H1 (cell line): ENCODE results near the gene KLHL26. TPM values are rescaled to one million over a fixed set of nuclear protein-coding genes. Genes with fewer than 3 reads are reported as not detected.

Experiments
- CTCF ChIA-PET: fragments of 300-600 bp; sonication (Branson Sonifier 250); formaldehyde crosslinking; loops from one replicate; lab custom pipeline; 2021; ENCODE audit not compliant: partially characterized antibody; lab: Charles Lee
- POLR2A ChIA-PET: fragments of 300-600 bp; sonication (Branson Sonifier 250); formaldehyde crosslinking; loops from one replicate; lab custom pipeline; 2021; ENCODE audit warnings: inconsistent platforms; ENCODE audit not compliant: partially characterized antibody; lab: Charles Lee
- DNase-seq, 2 experiments: peaks; one replicate each; pipeline versions ENCODE4 v3.0.0 to v3.0.0-alpha.2; 2010 to 2022; ENCODE audit warnings: low spot score in 2 of 2, low read depth in 1 of 2, mixed read lengths in 1 of 2
- FAIRE-seq: peaks from 2 replicates; lab custom pipeline; 2011; peaks lifted over from hg19 to GRCh38; lab: Jason Lieb, UNC
- H2AFZ ChIP-seq: 2 replicates; pipeline ENCODE4 v1.8.1; 2012; ENCODE audit warnings: low read length, inconsistent platforms
- H2AK5ac ChIP-seq: 2 replicates; pipeline ENCODE4 v1.6.1; 2013; ENCODE audit warnings: low read depth, low read length
- H2BK120ac ChIP-seq: replicated peaks from 2 replicates; pipeline ENCODE3; 2013; ENCODE audit warnings: low read depth, low read length, inconsistent platforms
- H2BK12ac ChIP-seq: 2 replicates; pipeline ENCODE4 v1.6.1; 2013; ENCODE audit warnings: low read depth, low read length
- H2BK15ac ChIP-seq: 2 replicates; pipeline ENCODE4 v1.6.1; 2013; ENCODE audit warnings: low read length
- H2BK20ac ChIP-seq: 2 replicates; pipeline ENCODE4 v1.6.1; 2013; ENCODE audit warnings: low read length
- H2BK5ac ChIP-seq: 2 replicates; pipeline ENCODE4 v1.6.1; 2013; ENCODE audit warnings: low read depth, low read length
- H3K14ac ChIP-seq: 2 replicates; pipeline ENCODE4 v1.6.1; 2013; ENCODE audit warnings: inconsistent platforms; ENCODE audit not compliant: insufficient read length
- H3K18ac ChIP-seq: 2 replicates; pipeline ENCODE4 v1.6.1; 2013; ENCODE audit warnings: low read length; ENCODE audit errors: extremely low read depth
- H3K23ac ChIP-seq: 2 replicates; pipeline ENCODE4 v1.6.1; 2013; ENCODE audit warnings: inconsistent platforms; ENCODE audit not compliant: insufficient read length
- H3K23me2 ChIP-seq: 2 replicates; pipeline ENCODE4 v1.6.1; 2013; ENCODE audit warnings: low read depth, low read length
- H3K27ac ChIP-seq: 2 replicates; pipeline ENCODE4 v1.6.1; 2011; ENCODE audit warnings: low read depth, low read length, inconsistent platforms
- H3K27me3 ChIP-seq, 4 experiments: replicated peaks in 1 of 4; 1 replicate in 1 of 4; 2 replicates in 3 of 4; pipeline versions ENCODE4 v1.6.1 to v1.8.1; 2011 to 2013; ENCODE audit warnings: low read length in 3 of 4, mild to moderate bottlenecking in 3 of 4, inconsistent platforms in 2 of 4, mixed read lengths in 2 of 4, moderate library complexity in 1 of 4; ENCODE audit not compliant: control insufficient read depth in 3 of 4, insufficient read depth in 3 of 4; ENCODE audit errors: extremely low read depth in 1 of 4
- H3K36me3 ChIP-seq, 4 experiments: 2 replicates each; pipeline versions ENCODE4 v1.6.1 to v1.8.1; 2011 to 2013; ENCODE audit warnings: mild to moderate bottlenecking in 4 of 4, low read length in 3 of 4, moderate library complexity in 2 of 4, control low read depth in 1 of 4, inconsistent platforms in 1 of 4; ENCODE audit not compliant: insufficient read depth in 4 of 4, control insufficient read depth in 2 of 4
- H3K4ac ChIP-seq: replicated peaks from 2 replicates; pipeline ENCODE3; 2013; ENCODE audit warnings: low read length, low read depth, mixed read lengths, inconsistent platforms; ENCODE audit not compliant: insufficient read length
- H3K4me1 ChIP-seq, 4 experiments: replicated peaks in 1 of 4; 1 replicate in 1 of 4; 2 replicates in 3 of 4; pipeline versions ENCODE4 v1.6.1 to v1.8.1; 2011 to 2013; ENCODE audit warnings: low read length in 3 of 4, inconsistent platforms in 2 of 4, mixed read lengths in 1 of 4; ENCODE audit not compliant: insufficient read depth in 4 of 4, control insufficient read depth in 3 of 4
- H3K4me2 ChIP-seq, 2 experiments: 2 replicates each; pipeline versions ENCODE4 v1.6.1 to v1.8.1; 2011 to 2013; ENCODE audit warnings: low read depth in 2 of 2, low read length in 2 of 2, control low read depth in 1 of 2, inconsistent platforms in 1 of 2, mild to moderate bottlenecking in 1 of 2; ENCODE audit not compliant: insufficient read depth in 1 of 2
- H3K4me3 ChIP-seq, 4 experiments: fragments of 200-600, 300-600 bp in 1 of 4; sonication (generic), shearing (Covaris generic), sonication (Bioruptor Twin) in 1 of 4; 2 replicates each; pipeline versions ENCODE4 v1.5.1 to v1.8.1; 2011 to 2016; ENCODE audit warnings: low read length in 4 of 4, low read depth in 3 of 4, control low read depth in 2 of 4, inconsistent platforms in 2 of 4, mild to moderate bottlenecking in 2 of 4, mixed read lengths in 1 of 4, moderate library complexity in 1 of 4; ENCODE audit not compliant: insufficient read depth in 2 of 4; ENCODE audit errors: extremely low read depth in 1 of 4
- H3K56ac ChIP-seq: replicated peaks from 2 replicates; pipeline ENCODE3; 2013; ENCODE audit warnings: low read depth, mild to moderate bottlenecking, mixed read lengths, low read length, inconsistent platforms; ENCODE audit not compliant: insufficient read length
- H3K79me1 ChIP-seq: 2 replicates; pipeline ENCODE4 v1.6.1; 2013; ENCODE audit warnings: low read depth, low read length, control low read depth
- H3K79me2 ChIP-seq, 2 experiments: 2 replicates each; pipeline versions ENCODE4 v1.6.1 to v1.8.1; 2012 to 2013; ENCODE audit warnings: low read length in 2 of 2, mild to moderate bottlenecking in 2 of 2, inconsistent platforms in 1 of 2; ENCODE audit not compliant: insufficient read depth in 2 of 2, control insufficient read depth in 1 of 2
- H3K9ac ChIP-seq, 4 experiments: replicated peaks in 1 of 4; 1 replicate in 1 of 4; 2 replicates in 3 of 4; pipeline versions ENCODE4 v1.6.1 to v1.8.1; 2011 to 2013; ENCODE audit warnings: low read depth in 3 of 4, low read length in 3 of 4, control low read depth in 2 of 4, mild to moderate bottlenecking in 2 of 4, moderate library complexity in 2 of 4, inconsistent platforms in 1 of 4; ENCODE audit errors: extremely low read depth in 1 of 4
- H3K9me3 ChIP-seq, 2 experiments: 2 replicates each; pipeline versions ENCODE4 v1.6.1 to v1.8.1; 2012 to 2013; ENCODE audit warnings: mild to moderate bottlenecking in 2 of 2, moderate library complexity in 2 of 2, control low read depth in 1 of 2, inconsistent platforms in 1 of 2, low read depth in 1 of 2, low read length in 1 of 2, mixed read lengths in 1 of 2; ENCODE audit not compliant: insufficient read depth in 2 of 2
- H4K20me1 ChIP-seq, 2 experiments: replicated peaks in 1 of 2; 2 replicates each; pipeline versions ENCODE3 to v1.8.1; 2011 to 2013; ENCODE audit warnings: inconsistent platforms in 2 of 2, low read length in 2 of 2, mild to moderate bottlenecking in 1 of 2; ENCODE audit not compliant: insufficient read depth in 2 of 2, control insufficient read depth in 1 of 2
- H4K5ac ChIP-seq: 2 replicates; pipeline ENCODE4 v1.6.1; 2013; ENCODE audit warnings: low read length, low read depth, mixed read lengths, inconsistent platforms; ENCODE audit not compliant: insufficient read length
- H4K8ac ChIP-seq: 2 replicates; pipeline ENCODE4 v1.8.0; 2013; ENCODE audit warnings: mild to moderate bottlenecking, moderate library complexity, low read length, inconsistent platforms; ENCODE audit not compliant: insufficient read depth; ENCODE audit errors: extremely low read depth
- H4K91ac ChIP-seq: replicated peaks from 2 replicates; pipeline ENCODE3; 2013; ENCODE audit warnings: low read length, mixed read lengths, inconsistent platforms; ENCODE audit not compliant: insufficient read length
- ASH2L ChIP-seq: fragments of 200-600, 300-600 bp; sonication (generic); IDR thresholded peaks from one replicate; pipeline ENCODE4 v1.7.1; 2017; ENCODE audit warnings: low read length
- CHD1 ChIP-seq: IDR thresholded peaks from 2 replicates; pipeline ENCODE4 v1.6.1; 2012; ENCODE audit warnings: low read depth, low read length, improper control_type of control experiment
- CREB1 ChIP-seq: IDR thresholded peaks from 2 replicates; pipeline ENCODE4 v1.6.1; 2012; ENCODE audit warnings: inconsistent platforms
- EP300 ChIP-seq, 2 experiments: IDR thresholded peaks; 1 replicate in 1 of 2; 2 replicates in 1 of 2; pipeline ENCODE4 v1.6.1; 2011 to 2012; ENCODE audit warnings: low read depth in 2 of 2, low read length in 2 of 2, mild to moderate bottlenecking in 2 of 2, borderline replicate concordance in 1 of 2, inconsistent platforms in 1 of 2, moderate library complexity in 1 of 2
- EZH2 ChIP-seq: fragments of 200-600 bp; sonication (generic); IDR thresholded peaks from 2 replicates; pipeline ENCODE4 v1.7.1; 2012; ENCODE audit warnings: low read depth, mild to moderate bottlenecking, moderate library complexity, low read length, inconsistent platforms; ENCODE audit not compliant: severe bottlenecking
- HDAC2 ChIP-seq, 2 experiments: fragments of 300-600 bp in 1 of 2; sonication (generic) in 1 of 2; IDR thresholded peaks; 2 replicates each; pipeline ENCODE4 v1.6.1; 2011 to 2012; ENCODE audit warnings: low read depth in 2 of 2, low read length in 2 of 2, mild to moderate bottlenecking in 2 of 2, moderate library complexity in 2 of 2, borderline replicate concordance in 1 of 2, inconsistent platforms in 1 of 2
- JUN ChIP-seq: IDR thresholded peaks from 2 replicates; pipeline ENCODE4 v1.6.1; 2011; ENCODE audit warnings: low read depth, mild to moderate bottlenecking, improper control_type of control experiment, low read length
- KDM1A ChIP-seq: fragments of 200-600, 300-600 bp; sonication (generic); IDR thresholded peaks from 2 replicates; pipeline ENCODE4 v1.7.1; 2016; ENCODE audit warnings: mild to moderate bottlenecking, low read length, borderline replicate concordance
- KDM4A ChIP-seq: IDR thresholded peaks from one replicate; pipeline ENCODE4 v1.7.1; 2012; ENCODE audit warnings: low read depth, mild to moderate bottlenecking, moderate library complexity, low read length, inconsistent platforms; ENCODE audit not compliant: severe bottlenecking
- NRF1 ChIP-seq: IDR thresholded peaks from 2 replicates; pipeline ENCODE4 v1.6.1; 2011; ENCODE audit warnings: mild to moderate bottlenecking, low read depth, low read length, improper control_type of control experiment
- RBBP5 ChIP-seq: IDR thresholded peaks from 2 replicates; pipeline ENCODE4 v1.7.1; 2012; ENCODE audit warnings: low read depth, mild to moderate bottlenecking, inconsistent platforms, low read length, moderate library complexity, borderline replicate concordance
- TEAD4 ChIP-seq: IDR thresholded peaks from 2 replicates; pipeline ENCODE4 v1.6.1; 2012; ENCODE audit warnings: low read depth, low read length, inconsistent platforms, mixed read lengths
- WGBS, 2 experiments: shearing (Covaris generic) in 1 of 2; methylation state at CpG; one replicate each; pipeline versions ENCODE4 v1.1.6 to v1.1.7; 2013 to 2015; ENCODE audit warnings: low lambda C conversion rate in 2 of 2, mixed read lengths in 2 of 2, inconsistent platforms in 1 of 2, low coverage in 1 of 2, missing lambda C conversion rate in 1 of 2; ENCODE audit not compliant: insufficient replicate concordance in 2 of 2, insufficient coverage in 1 of 2, insufficient read length in 1 of 2; ENCODE audit errors: extremely low coverage in 1 of 2, missing lambda C conversion rate in 1 of 2; 5-methylcytosine and 5-hydroxymethylcytosine counted together
- polyA plus RNA-seq, 7 experiments: library from polyadenylated mRNA; depleted of rRNA in 3 of 7; stranded (reverse) in 5 of 7; unstranded in 2 of 7; fragments of >200 nt in 5 of 7; fragments of 200-250 nt in 2 of 7; gene quantifications; 1 replicate in 5 of 7; 2 replicates in 1 of 7; 4 replicates in 1 of 7; pipeline versions ENCODE4 v1.2.1 to v1.2.3, GENCODE V29; 2011 to 2013; ENCODE audit warnings: missing spikeins in 2 of 7, mixed read lengths in 2 of 7
- total RNA-seq: library from RNA; stranded (reverse); fragmentation: NEBNext Ultra II Directional; extraction: Animal tissue kit (Norgen Biotek cat#: 25700); gene quantifications from 2 replicates; pipeline ENCODE4 v1.2.1, GENCODE V29; 2021

KLHL26 gene
- total and polyA plus RNA-seq, 2 of the 8 experiments (the other 6 are each of a cell fraction or from before 2014, with no cell fraction given) = 2.2 to 8.8 TPM

DNA sequence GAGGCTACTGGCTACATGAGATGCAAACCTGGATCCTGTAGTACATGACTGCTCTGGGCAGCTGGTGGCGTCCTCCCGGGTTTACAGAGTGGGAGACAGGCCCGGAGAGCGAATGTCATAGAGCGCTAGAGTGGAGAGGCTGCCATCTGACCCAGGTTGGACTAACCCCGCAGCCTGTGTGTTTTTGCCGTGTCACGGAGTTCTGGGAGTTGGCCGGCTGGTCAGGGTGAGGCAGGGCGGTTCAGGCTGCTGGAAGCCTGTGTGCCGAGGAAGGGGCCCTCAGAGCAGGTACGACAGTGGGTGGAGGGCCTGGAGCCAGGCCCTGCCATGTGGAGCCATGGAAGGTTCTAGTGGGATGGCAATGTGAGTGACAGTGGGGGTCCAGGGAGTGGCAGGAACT is 59.2 kb downstream of the KLHL26 start:
- Histone ChIP-seq H3K36me3 (no peaks in the 10 kb centered on the region), H3K23me2 (peaks cover 3% of the 10 kb centered on the region; the same call in 1 of the 2 replicates), H3K4ac (no peak overlapping the region), H2BK120ac (no peak overlapping the region), H3K4me2 (no peak overlapping the region), H2BK5ac (no peak overlapping the region), H2BK20ac (no peak overlapping the region), H2AFZ (no peak overlapping the region), H3K27me3 (no peaks in the 10 kb centered on the region), H3K18ac (no peak overlapping the region), H4K8ac (no peak overlapping the region), H3K79me1 (peaks cover 18% of the 10 kb centered on the region), H3K56ac (no peak overlapping the region), H2AK5ac (no peak overlapping the region), H3K14ac (no peak overlapping the region), H4K5ac (no peak overlapping the region), H3K4me3 (no peak overlapping the region), H4K20me1 (peaks cover 19 to 37% of the 10 kb centered on the region in 2 experiments), H3K23ac (no peak overlapping the region), H3K27ac (no peak overlapping the region), H2BK15ac (no peak overlapping the region), H3K9ac (no peak overlapping the region), H3K4me1 (peaks cover 0 to 15% (median 4%) of the 10 kb centered on the region in 4 experiments; a peak in 4 of 7 replicates), H2BK12ac (no peak overlapping the region), H3K9me3 (no peaks in the 10 kb centered on the region), H3K79me2 (peaks cover 0 to 15% of the 10 kb centered on the region in 2 experiments; a peak in 2 of 4 replicates), H4K91ac (no peak overlapping the region)
- POLR2A ChIA-PET = interaction anchor here (0.6 to 1.0 kb wide), 2 partner anchors 39 to 75 kb away, joined by 3 read pairs; no protein-coding TSS in a partner anchor
- no peak for DNase-seq
- 95% methylated on average over 12 of the region's 12 CpGs; no CpG with 5 or more reads in 1 of the 2 experiments for WGBS, 2 experiments
- TF ChIP-seq CHD1 (no peak), JUN (no peak), CREB1 (no peak), EZH2 (no peak), KDM1A (no peak), NRF1 (no peak), RBBP5 (no peak), HDAC2 (IDR thresholded peaks at IDR 0.05; ENCODE audit: borderline replicate concordance in 1 of 2, low read depth in 2 of 2, low read length in 2 of 2) (no peak), TEAD4 (no peak), ASH2L (no peak), KDM4A (no peak), EP300 (IDR thresholded peaks at IDR 0.05; ENCODE audit: borderline replicate concordance in 1 of 2, low read depth in 2 of 2, low read length in 2 of 2) (no peak)
- no peak for FAIRE-seq
- CTCF ChIA-PET = no interaction called here
